ENCODE data around the gene OR2T1. TPM values are rescaled to one million over a fixed set of nuclear protein-coding genes. Genes with fewer than 3 reads are reported as not detected.
"Not testable (repeated sequence)": the region's sequence is repeated elsewhere in the genome, so short reads cannot be mapped to it uniquely, and the experiment has no call there.

The OR2T1 gene
- total and polyA plus RNA-seq, 9 of the 15 experiments (the other 6 are each of a cell fraction or from before 2014, with no cell fraction given), result not detected

DNA sequence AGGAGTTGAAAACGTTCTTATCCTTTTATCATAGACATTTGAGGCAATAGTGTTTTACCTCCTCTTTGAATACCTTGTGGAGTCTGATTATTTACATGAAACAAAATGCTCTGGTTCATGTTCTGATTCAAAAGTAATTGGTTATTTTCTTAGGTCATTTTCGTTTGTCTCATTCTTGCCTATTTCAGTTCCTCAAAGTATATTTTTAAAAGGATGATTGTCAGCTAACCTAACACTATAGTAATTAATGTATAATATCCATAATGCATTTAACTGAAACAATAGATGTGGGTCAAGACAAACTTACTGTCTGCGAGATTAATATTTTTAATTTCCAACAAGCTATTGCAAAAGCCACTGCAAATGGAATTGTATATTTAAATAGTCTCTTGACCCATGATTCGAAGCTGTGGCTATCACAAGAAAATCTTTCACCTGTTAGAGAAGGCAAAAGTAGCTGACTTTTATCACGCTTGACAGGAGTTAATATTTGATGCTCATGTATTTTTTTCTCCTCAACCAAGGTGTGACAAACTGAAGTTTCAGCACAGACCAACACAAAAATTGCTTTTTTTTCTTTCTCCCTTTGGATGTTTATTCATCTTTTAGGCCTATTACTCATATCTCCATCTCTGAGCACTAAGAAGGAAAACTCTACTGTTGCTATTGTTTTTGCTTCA lies 47.8 kb downstream of the OR2T1 start:
- H3K9ac ChIP-seq (ENCODE audit: insufficient read depth in 1 of 2, low read depth in 2 of 2, low read length in 2 of 2); H3K9me3 ChIP-seq (replicated peaks; ENCODE audit: control insufficient read depth, insufficient read depth, low read depth, low read length); H2AFZ ChIP-seq (ENCODE audit: low read depth, low read length); H3K27ac ChIP-seq (ENCODE audit: extremely low read depth, low read depth, low read length); H3K36me3 ChIP-seq (ENCODE audit: control insufficient read depth, insufficient read depth, low read length); BruUV-seq (replicated peaks); H4K20me1 ChIP-seq (replicated peaks; ENCODE audit: control insufficient read depth, insufficient read depth, low read length); H3K4me2 ChIP-seq (ENCODE audit: insufficient read depth, low read length); CTCF ChIA-PET (ENCODE audit: low intra/inter-chr PET ratio); intact Hi-C loops (cut with micrococcal nuclease); H3K27me3 ChIP-seq (ENCODE audit: control insufficient read depth in 2 of 2, insufficient read depth in 2 of 2, low read length in 2 of 2); H3K9me1 ChIP-seq (ENCODE audit: control insufficient read depth, insufficient read depth, low read length); H3K4me1 ChIP-seq (replicated peaks in 1 of 2; ENCODE audit: control insufficient read depth in 2 of 2, insufficient read depth in 2 of 2, low read length in 2 of 2); POLR2A ChIA-PET; H3K79me2 ChIP-seq (ENCODE audit: control insufficient read depth, insufficient read depth, low read length); ATAC-seq; DNase-seq (ENCODE audit: extremely low read depth in 1 of 4, low spot score in 3 of 4); in situ Hi-C loops (cut with MboI); H3K4me3 ChIP-seq: not testable (repeated sequence)
- FAIRE-seq, result peak; percentile 15
- WGBS (ENCODE audit: insufficient coverage, low coverage, missing lambda C conversion rate), result 0% methylated on average over 2 of the region's 5 CpGs

DNA sequence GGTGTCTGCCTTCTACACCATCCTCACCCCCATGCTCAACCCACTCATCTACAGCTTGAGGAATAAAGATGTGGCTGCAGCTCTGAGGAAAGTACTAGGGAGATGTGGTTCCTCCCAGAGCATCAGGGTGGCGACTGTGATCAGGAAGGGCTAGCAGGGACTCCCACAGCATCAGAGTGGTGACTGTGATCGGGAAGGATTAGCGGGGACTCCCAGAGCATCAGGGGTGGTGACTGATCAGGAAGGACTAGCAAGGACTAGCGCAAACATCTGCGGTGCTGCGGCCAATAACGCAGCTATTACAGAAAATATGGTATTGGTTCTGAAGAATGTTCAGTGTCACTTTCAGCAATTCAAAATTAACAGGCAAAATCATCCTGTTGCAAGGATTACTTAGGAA lies 50.8 kb downstream of the OR2T1 start:
- POLR2A ChIA-PET; H3K4me1 ChIP-seq (replicated peaks in 1 of 2; ENCODE audit: control insufficient read depth in 2 of 2, insufficient read depth in 2 of 2, low read length in 2 of 2); BruUV-seq (replicated peaks); H3K9ac ChIP-seq (ENCODE audit: insufficient read depth in 1 of 2, low read depth in 2 of 2, low read length in 2 of 2); FAIRE-seq; CTCF ChIA-PET (ENCODE audit: low intra/inter-chr PET ratio); H3K4me2 ChIP-seq (ENCODE audit: insufficient read depth, low read length); intact Hi-C loops (cut with micrococcal nuclease); H4K20me1 ChIP-seq (replicated peaks; ENCODE audit: control insufficient read depth, insufficient read depth, low read length); H3K79me2 ChIP-seq (ENCODE audit: control insufficient read depth, insufficient read depth, low read length); H3K27ac ChIP-seq (ENCODE audit: extremely low read depth, low read depth, low read length); H3K9me3 ChIP-seq (replicated peaks; ENCODE audit: control insufficient read depth, insufficient read depth, low read depth, low read length); in situ Hi-C loops (cut with MboI); DNase-seq (ENCODE audit: extremely low read depth in 1 of 4, low spot score in 3 of 4); H3K9me1 ChIP-seq (ENCODE audit: control insufficient read depth, insufficient read depth, low read length); ATAC-seq; H3K36me3 ChIP-seq (ENCODE audit: control insufficient read depth, insufficient read depth, low read length); H2AFZ ChIP-seq (ENCODE audit: low read depth, low read length); H3K4me3 ChIP-seq; H3K27me3 ChIP-seq (ENCODE audit: control insufficient read depth in 2 of 2, insufficient read depth in 2 of 2, low read length in 2 of 2): not testable (repeated sequence)
- 0% methylated on average over 7 of the region's 7 CpGs for WGBS (ENCODE audit: insufficient coverage, low coverage, missing lambda C conversion rate)

DNA sequence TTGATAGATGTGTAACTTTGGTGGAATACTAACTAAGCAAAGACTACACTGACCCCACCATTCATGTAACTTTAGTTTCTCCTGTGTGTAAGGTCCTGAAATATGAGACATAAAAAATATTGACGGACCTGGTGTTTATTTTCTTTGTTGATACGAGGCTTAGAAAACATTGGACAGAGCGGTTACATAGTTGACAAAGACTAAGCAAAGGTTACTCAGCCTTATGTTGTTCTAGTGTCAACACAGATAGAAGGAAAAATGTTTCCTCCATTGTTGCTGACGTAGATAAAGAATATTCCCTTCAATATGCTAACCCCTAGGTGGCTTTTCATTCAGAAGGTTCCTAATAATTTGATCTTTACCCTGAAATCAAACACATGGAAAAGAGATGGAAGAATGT lies 52.2 kb downstream of the OR2T1 start:
- H4K20me1 ChIP-seq (replicated peaks; ENCODE audit: control insufficient read depth, insufficient read depth, low read length); H2AFZ ChIP-seq (ENCODE audit: low read depth, low read length); H3K27ac ChIP-seq (ENCODE audit: extremely low read depth, low read depth, low read length); H3K4me1 ChIP-seq (replicated peaks in 1 of 2; ENCODE audit: control insufficient read depth in 2 of 2, insufficient read depth in 2 of 2, low read length in 2 of 2); intact Hi-C loops (cut with micrococcal nuclease); H3K4me2 ChIP-seq (ENCODE audit: insufficient read depth, low read length); FAIRE-seq; H3K36me3 ChIP-seq (ENCODE audit: control insufficient read depth, insufficient read depth, low read length); POLR2A ChIA-PET; H3K27me3 ChIP-seq (ENCODE audit: control insufficient read depth in 2 of 2, insufficient read depth in 2 of 2, low read length in 2 of 2); H3K4me3 ChIP-seq; H3K9ac ChIP-seq (ENCODE audit: insufficient read depth in 1 of 2, low read depth in 2 of 2, low read length in 2 of 2); H3K79me2 ChIP-seq (ENCODE audit: control insufficient read depth, insufficient read depth, low read length); in situ Hi-C loops (cut with MboI); DNase-seq (ENCODE audit: extremely low read depth in 1 of 4, low spot score in 3 of 4); H3K9me3 ChIP-seq (replicated peaks; ENCODE audit: control insufficient read depth, insufficient read depth, low read depth, low read length); CTCF ChIA-PET (ENCODE audit: low intra/inter-chr PET ratio); BruUV-seq (replicated peaks); H3K9me1 ChIP-seq (ENCODE audit: control insufficient read depth, insufficient read depth, low read length); ATAC-seq: not testable (repeated sequence)
- WGBS (ENCODE audit: insufficient coverage, low coverage, missing lambda C conversion rate), result 0% methylated on average over 1 of the region's 4 CpGs

DNA sequence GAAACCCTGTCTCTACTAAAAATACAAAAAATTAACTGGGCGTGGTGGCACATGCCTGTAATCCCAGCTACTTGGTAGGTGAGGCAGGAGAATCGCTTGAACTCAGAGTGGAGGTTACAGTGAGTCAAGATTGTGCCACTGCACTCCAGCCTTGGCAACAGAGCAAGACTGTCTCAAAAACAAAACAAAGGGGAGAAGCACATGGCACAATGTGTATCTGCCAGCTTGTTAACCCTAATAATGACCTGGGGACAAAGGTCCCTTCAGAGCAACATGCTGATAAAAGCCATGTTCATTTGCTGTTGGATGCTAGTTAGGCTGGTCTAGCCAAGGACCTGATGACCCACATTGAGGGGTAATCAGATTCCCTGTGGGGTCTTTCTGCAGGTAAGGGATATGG lies 53.8 kb downstream of the OR2T1 start:
- POLR2A ChIA-PET; BruUV-seq (replicated peaks); H3K27me3 ChIP-seq (ENCODE audit: control insufficient read depth in 2 of 2, insufficient read depth in 2 of 2, low read length in 2 of 2); CTCF ChIA-PET (ENCODE audit: low intra/inter-chr PET ratio); H3K4me3 ChIP-seq; H3K9ac ChIP-seq (ENCODE audit: insufficient read depth in 1 of 2, low read depth in 2 of 2, low read length in 2 of 2); FAIRE-seq; H3K36me3 ChIP-seq (ENCODE audit: control insufficient read depth, insufficient read depth, low read length); H3K79me2 ChIP-seq (ENCODE audit: control insufficient read depth, insufficient read depth, low read length); H2AFZ ChIP-seq (ENCODE audit: low read depth, low read length); H3K9me3 ChIP-seq (replicated peaks; ENCODE audit: control insufficient read depth, insufficient read depth, low read depth, low read length); ATAC-seq; in situ Hi-C loops (cut with MboI); H4K20me1 ChIP-seq (replicated peaks; ENCODE audit: control insufficient read depth, insufficient read depth, low read length); H3K4me1 ChIP-seq (replicated peaks in 1 of 2; ENCODE audit: control insufficient read depth in 2 of 2, insufficient read depth in 2 of 2, low read length in 2 of 2); H3K4me2 ChIP-seq (ENCODE audit: insufficient read depth, low read length); H3K9me1 ChIP-seq (ENCODE audit: control insufficient read depth, insufficient read depth, low read length); DNase-seq (ENCODE audit: extremely low read depth in 1 of 4, low spot score in 3 of 4); intact Hi-C loops (cut with micrococcal nuclease); H3K27ac ChIP-seq (ENCODE audit: extremely low read depth, low read depth, low read length): not testable (repeated sequence)
- WGBS (ENCODE audit: insufficient coverage, low coverage, missing lambda C conversion rate), result no CpG with 5 or more reads among the region's 2 CpGs
